Activated T-cell treated with anti-CD3 and anti-CD28 coated beads for 24 hours (primary cell): ENCODE data around the gene LRRC28.

Experiments
- DNase-seq: peaks from one replicate; pipeline ENCODE4 v3.0.0-alpha.2; 2020; ENCODE audit warnings: low read depth

LRRC28 gene

DNA sequence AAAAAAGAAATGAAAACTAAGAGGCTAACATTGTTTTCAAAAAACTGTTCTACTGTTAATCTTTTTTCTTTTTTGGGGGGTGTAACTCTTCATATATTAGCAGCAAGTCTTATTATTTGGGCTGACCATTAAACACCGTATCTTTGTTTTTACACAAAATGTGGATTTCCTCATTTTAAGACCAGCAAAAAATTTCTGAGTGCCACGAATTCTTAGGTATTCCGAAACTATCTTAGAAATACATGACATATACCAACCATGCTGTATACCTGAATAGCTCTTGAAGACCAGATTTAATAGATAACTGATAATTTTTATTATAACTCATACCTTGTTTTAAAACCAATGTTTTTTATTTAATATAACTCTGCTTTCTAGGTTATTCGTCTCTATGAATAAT lies 1.3 kb upstream of the LRRC28 start:
- DNase-seq: no peak

DNA sequence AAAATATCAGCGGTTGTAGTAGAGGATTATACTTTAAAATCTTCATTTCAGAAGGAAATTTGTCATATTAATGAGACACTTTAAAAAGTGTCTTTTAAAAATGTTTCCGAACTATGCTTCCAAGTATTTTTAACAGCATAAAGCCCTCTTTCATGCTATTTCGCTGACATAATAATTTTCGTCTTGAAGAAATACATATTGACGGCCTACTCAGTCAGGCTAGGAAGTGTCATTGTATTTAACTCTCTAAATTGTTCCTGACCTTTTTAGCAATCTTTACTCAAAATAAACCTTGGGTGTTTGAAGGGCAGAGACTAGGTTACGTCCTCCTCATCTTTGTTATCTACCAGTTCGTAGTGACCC lies 806 bp upstream of the LRRC28 start:
- no peak for DNase-seq

DNA sequence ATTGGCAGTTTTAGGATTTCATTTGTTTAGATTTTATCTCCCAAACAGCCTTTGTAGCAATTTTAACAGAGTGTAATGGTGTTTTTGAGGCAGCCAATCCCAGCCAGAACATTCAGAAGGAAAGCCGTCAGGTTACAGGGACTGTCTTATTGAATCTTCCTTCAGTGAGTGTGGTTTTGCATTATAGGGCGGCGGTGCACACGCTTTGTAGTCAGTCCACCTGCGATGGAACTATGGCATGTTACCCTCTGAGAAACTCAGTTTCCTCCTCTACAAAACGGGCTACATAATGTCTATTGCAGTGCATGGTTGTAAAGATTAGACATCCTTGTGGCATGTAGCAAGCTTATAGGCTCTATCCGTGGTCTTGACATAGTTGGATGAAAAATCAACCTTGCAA lies 1.0 kb downstream of the LRRC28 start:
- DNase-seq: no peak

DNA sequence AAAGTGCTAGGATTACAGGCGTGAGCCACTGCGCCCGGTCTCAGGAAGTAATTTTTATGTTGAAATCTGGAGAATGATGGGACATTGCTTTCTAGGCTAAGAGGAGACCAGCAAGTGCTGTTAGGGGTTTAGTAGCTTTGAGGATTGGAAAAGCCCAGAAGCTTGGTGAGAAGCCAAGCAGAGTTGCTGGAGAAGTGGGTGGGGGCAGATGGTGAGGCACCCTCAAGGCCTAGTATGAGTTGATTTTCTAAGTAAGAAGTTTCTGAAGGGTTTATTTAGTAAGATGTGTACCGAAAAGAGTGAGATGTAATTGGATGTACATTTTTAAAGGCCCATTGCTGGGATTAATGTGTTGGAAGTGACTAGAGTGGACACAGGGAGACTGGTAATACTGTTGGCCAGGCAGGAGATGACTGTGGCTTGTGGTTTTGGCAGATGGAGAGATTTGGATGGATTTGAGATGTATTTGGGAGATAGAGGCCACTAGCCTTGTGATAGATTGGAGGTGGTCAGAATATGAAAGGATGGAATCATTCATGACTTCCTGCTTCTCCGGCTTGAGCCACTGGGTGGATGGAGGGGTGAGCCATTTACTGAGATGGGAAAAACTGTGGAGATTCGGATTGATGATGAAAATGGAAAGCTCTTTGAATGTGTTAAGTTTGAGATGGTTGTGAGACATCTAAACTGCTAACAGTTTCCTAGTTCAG lies 2.3 kb downstream of the LRRC28 start:
- no peak for DNase-seq

DNA sequence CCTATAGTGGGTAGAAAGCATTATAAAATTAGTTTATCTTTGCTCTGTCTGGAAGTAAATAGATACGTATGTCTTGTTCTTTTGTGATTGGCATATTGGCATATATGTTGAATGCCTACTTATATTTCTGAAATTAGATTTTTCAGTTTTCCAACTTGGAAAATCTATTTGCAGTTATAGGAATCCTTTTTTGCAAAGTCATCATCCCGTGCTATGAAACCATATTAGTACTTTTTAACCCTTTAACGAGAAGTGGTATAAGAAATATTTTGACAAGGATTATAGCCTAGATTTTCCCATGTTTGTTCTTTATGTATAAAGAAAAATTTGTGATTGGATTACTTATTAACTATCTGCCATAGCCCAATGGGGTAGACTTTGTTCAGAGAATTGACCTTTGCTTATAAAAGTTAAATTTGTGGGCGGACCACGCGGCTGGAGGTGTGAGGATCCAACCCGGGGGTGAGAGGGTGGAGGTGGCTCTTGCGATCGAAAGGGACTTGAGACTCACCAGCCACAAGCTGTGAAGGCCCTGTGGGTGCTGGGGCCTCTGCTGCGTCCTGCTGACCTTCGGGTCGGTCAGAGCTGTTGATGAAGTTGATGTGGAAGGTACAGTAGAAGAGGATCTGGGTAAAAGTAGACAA lies 5.9 kb downstream of the LRRC28 start:
- no peak for DNase-seq

DNA sequence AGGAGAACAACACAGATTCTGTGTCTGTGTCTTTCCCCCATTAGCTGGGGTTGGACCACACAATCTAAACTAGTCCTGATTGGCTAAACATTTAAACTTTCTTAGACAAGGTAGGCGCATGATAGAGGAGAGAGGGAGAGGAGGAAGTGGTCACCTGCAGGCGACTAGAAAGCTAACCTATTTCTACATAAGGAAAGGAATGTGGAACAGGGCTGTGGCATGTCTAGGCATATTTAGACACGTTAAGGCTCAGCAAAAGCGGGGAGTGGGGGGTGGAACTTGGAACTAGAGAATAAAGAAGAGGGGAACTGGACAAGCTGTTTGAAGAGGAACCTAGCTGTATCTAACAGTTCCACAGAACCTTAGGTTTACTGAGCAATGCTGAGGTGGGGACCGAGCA lies 12.8 kb downstream of the LRRC28 start:
- no peak for DNase-seq

DNA sequence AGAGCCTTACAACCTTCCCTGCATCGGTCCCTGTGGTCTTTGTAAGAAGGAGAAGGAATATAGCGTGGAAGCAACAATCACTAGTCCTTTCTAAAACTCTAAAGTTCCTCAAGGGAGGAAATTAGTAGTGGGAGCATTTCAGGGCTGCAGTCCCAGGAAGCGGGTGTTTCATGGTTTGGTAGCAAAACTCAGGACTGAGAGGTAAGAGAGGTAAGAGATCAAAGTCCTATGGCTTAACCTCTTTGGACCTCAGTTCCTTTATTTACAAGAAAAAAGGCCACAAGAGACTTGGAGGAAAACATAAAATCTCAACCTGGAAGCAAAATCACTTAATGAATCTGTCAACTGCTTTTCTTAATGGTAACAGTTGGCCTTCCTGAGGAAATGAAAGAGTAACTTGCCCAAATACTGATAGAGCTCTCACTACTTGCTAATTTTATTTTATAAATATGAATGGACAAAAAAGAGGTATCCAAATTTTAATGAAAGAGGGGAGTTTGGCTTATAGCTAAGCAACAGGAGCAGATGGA lies 14.3 kb downstream of the LRRC28 start:
- DNase-seq: no peak

DNA sequence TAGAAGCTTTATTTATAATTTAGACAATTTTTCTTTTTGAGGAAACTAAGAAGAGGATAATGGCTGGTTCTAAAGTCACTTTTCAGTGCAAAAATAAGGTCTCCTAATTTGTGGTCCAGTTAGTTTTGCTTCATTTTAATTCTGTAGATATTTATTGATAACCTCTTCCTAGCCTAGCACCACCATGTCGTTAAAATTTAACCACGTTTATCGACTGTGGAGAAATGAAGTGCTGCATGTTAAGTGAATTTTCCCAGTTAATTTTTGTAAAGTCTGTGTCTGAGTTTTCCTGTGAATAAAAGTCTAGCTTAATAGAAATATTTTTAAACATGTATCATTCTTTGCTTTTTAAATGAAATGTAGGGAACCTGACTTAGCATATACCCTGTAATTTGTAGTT lies 16.7 kb downstream of the LRRC28 start:
- no peak for DNase-seq

DNA sequence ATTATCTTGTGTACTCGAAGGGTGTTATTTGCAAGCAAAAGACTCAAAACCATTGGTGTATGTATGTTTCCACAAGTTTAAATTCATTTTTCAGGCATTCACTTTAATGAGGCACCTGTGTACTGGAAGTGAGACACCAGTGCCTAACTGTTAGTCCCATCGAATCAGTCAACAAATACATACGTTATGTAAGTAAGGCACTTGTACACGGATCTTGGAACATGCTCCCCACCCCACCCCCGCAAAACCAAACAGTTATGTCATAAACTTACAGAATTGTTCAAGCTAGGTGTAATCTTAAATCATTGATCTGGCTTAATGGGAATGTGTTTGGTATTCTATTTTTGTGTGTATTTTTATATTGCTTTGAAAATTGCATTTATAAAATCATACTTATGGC lies 17.1 kb downstream of the LRRC28 start:
- no peak for DNase-seq

DNA sequence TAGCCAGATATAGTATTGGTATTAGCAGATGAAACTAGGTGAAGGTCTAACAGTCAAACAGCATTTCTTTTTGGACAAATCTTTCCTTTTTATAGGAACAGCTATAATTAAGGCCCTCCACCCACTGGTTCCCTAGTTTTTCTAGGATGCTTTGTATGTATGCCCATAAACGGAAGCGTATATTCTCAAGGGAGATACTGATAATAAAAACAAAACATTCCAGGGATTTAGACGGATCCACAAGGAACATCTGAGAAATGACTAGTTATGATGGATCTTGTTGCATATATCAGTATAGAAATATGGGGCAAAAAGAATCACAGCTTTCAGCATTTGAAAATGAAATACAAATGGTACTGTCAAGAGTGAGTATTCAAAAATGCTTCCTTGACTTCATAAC lies 22.5 kb downstream of the LRRC28 start:
- DNase-seq: no peak

DNA sequence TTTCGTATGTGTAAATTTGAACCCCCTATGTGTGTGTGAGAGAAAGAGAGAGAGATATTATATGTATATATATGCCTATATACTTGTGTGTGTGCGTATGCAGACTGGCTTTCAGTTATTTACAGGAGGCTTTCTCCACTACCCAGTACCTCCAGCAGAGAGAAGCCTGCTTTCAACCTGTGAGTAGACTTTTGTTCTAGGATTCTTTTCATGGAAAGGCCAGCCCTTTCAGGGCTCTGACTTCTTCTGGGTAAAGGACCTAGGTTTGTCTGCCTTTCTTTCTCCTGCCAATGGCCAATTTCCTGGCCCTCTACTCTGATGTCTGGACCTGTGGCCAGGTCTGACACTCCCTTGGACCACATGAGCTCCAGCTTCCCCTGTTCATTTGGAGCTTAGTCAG lies 23.8 kb downstream of the LRRC28 start:
- no peak for DNase-seq

DNA sequence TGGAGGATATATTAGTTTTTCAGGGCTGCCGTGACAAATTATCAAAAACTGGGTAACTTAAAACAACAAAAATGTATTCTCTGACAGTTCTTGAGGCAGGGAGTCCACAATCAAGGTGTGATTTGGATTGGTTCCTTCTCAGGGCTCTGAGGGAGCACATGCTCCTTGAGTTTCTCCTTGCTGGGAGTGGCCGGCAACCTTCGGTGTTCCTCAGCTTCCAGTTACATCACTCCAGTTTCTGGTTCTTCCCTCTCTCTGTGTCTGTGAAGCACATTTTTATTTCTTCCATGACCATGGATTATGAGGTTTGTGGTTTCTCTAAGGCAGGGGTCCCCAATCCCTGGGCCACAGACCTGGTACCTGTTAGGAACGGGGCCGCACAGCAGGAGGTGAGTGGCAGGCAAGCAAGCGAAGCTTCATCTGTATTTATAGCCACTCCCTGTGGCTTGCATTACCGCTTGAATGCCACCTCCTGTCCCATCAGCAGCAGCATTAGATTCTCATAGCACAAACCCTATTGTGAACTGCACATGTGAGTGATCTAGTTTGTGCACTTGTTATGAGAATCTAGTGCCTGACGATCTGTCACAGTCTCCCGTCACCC lies 24.3 kb downstream of the LRRC28 start:
- no peak for DNase-seq

DNA sequence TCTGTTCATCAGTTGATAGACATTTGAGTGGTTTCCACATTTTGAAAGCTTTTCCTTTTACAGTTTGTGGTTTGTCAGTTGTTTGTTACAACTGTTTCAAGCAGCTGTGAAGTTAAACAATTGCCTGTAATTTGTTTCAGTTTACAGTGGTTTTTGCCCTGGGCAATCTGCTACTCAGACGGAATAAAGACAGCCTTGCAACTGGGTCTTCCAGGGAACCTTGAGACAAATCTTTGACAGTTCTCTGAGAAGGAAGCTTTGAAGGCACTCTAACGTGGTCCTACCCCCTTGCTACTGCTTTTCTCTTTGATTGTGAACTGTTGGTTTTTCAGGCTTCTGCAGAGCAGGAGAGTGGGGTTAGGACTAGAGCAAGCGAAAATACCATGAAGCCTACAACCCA lies 28.0 kb downstream of the LRRC28 start:
- DNase-seq: no peak

DNA sequence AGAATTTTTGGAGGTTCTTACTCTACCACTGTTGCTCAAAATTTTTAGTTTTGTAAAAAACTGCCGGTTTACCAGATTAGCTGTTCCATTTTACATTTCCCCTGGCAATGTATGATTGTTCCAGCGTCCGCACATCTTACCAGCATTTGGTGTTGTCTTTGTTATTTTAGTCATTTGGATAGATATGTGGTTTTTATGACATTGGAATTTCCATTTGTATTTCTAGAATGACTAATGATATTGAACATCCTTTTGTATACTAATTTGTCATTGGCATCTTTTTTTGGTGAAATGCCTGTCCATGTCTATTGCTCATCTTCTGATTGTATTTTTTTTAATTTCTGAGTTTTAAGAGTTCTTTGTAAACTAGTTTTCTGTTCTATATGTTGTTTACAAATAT lies 28.5 kb downstream of the LRRC28 start:
- no peak for DNase-seq

DNA sequence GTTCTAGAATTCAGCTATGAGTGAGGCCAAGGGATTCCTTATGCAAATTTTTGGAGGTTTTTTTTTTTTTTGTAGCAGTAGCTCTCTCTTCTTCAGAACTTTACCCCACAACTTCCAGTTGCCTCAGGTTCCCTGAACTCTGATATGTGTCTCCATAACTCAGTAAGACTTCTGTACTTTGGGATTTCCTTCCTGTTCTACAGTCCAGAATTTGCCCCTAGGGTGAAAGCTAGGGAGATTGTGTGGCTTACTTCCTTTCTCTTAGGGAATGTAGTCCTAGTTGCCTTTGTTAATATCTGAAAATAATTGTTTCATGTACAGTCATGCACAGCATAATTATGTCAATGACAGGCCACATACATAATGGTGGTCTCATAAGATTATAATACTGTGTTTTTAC lies 30.8 kb downstream of the LRRC28 start:
- DNase-seq: no peak

DNA sequence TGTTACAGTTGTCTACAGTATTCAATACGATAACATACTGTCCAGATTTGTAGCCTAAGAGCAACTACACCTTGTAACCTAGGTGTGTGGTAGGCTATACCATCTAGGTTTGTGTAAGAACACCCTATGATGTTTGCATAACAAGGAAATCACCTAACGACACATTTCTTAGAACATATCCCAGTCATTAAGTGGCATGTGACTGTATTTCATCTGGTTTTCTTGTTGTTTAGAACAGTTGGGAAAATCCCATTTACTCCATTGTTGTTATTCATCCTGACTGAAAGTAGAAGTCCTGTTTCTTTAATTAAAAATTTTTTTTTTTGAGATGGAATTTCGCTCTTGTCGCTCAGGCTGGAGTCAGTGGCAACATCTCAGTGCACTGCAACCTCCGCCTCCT lies 31.3 kb downstream of the LRRC28 start:
- DNase-seq: no peak

DNA sequence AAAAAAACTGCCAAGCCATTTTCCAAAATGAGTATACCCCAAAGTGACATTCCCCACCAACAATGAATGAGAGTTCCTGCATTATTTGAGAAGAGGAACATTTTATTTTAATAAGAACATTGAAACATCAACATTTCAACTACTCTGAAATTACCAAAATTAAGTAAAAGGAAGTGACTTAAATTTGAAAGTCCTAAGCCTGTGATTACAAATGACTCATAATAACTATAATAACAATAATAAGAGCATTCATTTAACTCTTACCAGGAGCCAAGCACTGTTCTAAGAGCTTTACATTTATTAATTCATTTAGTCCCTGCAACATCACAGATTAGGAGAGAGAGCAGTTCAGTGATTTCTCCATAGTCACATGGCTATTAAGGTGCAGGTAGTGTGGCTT lies 32.4 kb downstream of the LRRC28 start:
- DNase-seq: no peak

DNA sequence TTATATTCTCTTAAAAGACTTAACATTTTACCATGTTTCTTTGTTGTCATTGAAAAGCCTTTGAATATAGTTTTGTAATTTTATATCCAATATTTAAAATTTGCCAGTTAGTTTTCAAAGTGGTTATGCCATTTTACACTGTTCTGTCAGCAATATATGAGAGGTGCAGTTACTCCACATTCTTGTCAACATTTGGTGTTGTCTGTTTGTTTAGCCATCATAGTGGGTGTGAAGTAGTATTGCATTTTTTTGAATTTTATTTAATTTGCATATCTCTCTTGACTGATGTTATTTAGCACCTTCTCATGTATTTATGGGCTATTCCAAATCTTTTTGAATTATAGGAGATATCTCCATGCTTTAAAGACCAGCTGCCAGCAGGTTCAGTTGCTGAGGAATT lies 40.4 kb downstream of the LRRC28 start:
- DNase-seq: no peak

DNA sequence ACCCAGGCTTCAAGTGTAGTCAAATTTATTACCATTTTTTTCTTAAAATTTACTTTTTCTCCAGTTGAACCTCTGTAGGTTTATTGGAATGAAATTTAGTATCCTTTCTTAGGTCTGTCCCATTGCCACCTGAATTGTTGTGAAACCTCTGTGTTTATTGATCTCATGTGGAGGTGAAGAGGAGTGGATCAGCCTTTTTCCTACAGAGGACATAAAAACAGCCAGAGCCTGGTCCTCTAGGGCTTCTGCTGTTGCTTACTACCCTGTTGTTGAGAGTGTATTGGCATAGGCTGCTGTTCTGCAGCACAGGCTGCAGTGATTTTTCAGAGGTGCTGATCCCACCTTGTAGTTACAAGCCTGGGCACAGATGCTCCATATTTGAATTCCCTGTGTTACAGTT lies 44.6 kb downstream of the LRRC28 start:
- no peak for DNase-seq

DNA sequence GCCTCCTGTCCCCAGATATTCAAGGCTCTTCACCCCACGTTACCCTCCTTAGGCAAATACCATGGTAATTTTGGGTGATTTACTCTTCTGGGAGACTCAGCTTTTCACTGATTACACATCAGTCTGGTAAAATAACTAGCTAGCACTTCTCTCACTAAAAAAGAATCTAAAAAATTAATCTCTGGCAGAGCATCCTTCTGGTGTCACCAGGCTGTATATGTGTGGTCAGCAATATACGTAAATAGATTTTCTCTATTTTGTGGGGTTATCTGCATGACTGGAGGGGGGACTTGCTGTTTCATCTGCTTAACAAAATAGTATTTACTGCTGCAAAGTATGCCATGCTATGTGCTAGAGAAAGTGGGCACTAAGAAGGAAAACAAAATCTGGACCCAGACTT lies 45.1 kb downstream of the LRRC28 start:
- DNase-seq: no peak

DNA sequence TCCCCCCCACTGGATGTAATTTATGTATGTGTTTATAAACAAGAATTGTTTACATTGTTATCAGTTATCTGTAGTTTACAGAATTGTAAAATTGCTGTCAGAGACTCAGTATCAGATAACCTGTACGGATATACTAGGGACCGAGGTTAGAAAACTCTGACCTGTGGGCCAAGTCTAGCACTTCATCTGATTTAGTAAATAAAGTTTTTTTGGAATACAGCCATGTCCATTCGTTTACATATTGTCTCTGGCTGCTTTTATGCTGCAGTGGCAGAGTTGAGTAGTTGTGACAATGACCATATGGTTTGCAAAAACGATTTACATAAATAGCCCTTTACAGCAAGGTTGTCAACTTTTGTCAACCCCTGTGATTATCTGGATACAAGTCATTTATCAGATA lies 52.6 kb downstream of the LRRC28 start:
- no peak for DNase-seq

DNA sequence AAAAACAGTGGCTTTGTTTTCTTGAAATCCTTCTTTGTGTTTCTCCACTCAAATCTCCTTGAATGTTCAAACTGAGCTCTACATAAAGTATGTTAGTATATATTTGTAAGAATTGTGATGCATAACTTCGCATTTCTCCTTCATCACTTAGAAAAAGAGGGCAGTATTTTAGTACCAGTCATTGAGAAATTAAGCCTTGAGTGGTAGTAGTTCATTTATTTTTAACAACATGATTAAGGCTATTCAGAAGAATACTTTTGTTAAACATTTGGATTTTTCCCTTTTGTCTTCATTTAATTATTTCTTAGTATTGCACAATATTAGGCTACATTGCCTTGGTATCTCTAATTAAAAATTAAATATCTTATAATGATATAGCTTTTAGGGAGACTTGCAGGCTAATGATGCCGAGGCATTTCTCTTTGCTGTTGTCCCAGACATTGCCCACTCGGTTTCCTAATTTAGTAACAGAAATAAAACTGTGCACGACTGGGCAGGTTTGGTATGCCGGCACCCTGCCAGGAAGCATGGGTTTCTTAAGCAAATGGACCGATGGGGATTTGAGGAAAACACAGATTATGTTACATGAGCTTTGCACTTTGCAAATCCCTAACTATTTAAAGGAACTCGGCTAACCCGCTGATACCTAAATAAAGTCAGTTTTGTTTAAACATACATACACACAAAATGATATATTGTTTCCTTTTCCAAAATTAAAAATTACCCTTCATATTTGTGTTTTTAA lies 54.7 kb downstream of the LRRC28 start:
- DNase-seq: no peak
